ENCODE data around the gene AFDN. TPM values are rescaled to one million over a fixed set of nuclear protein-coding genes. Genes with fewer than 3 reads are reported as not detected.

AFDN gene
- total RNA-seq, 4 donors from 2014 or later: 134 to 179 (median 144) TPM

DNA sequence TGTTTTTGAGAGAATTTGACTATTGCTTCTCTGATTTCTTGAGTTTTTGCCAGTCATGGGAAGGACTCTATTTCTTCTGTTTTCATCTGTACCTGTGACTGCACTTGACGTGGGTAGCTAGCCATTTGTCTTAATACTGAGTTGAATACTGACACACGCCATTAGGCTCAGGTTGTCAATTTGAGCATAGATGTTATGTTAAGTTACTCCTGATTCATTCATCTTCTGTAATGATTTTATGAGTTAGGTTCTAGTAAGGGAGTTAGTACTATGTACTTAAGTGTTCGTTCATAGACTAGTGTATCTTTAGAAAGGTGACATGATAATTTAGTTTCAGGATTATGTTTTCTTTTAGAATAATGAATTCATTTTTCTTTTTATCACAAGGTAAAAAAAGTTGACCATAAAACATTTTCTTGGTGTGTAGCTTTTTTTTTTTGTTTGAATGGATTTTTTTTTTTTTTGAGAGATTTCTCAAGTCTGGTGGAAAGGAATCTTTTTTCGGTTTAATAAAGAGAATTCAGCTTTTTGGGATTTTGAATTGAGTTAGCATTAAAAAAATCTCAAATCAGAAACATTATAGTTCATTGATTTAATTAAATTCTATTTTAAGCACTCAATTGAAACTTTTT, 1.7 kb downstream of the AFDN start:
- DNase-seq (ENCODE audit: low spot score in 2 of 2): no peak

GRCh38 chr6:167829513-167829912, 2.8 kb downstream of the AFDN start:
- Histone ChIP-seq H3K36me3 (no peaks in the 10 kb centered on the region), H3K4me1 (peaks cover 0 to 57% (median 7%) of the 10 kb centered on the region in 4 donors)

More for the DNA sequence above, 1.7 kb downstream of the AFDN start:
- H3K27me3 ChIP-seq: peaks cover 0 to 7% of the 10 kb centered on the region in 2 donors
- H3K27ac ChIP-seq: peak overlapping the region in 1 of 4 donors; percentile 87
- 64 to 66% methylated on average over 4 of the region's 4 CpGs for WGBS, 2 donors
- peaks cover 0 to 50% (median 7%) of the 10 kb centered on the region in 4 donors for H3K4me1 ChIP-seq
- H3K36me3 ChIP-seq: no peaks in the 10 kb centered on the region
- H3K9me3 ChIP-seq: no peaks in the 10 kb centered on the region
- H3K4me3 ChIP-seq: peak overlapping the region; percentile 50 to 75 (median 64)
- TF ChIP-seq POLR2A (IDR thresholded peaks at IDR 0.05): no peak
- TF ChIP-seq EP300 (IDR thresholded peaks at IDR 0.05): no peak
- TF ChIP-seq, protein P1, sequence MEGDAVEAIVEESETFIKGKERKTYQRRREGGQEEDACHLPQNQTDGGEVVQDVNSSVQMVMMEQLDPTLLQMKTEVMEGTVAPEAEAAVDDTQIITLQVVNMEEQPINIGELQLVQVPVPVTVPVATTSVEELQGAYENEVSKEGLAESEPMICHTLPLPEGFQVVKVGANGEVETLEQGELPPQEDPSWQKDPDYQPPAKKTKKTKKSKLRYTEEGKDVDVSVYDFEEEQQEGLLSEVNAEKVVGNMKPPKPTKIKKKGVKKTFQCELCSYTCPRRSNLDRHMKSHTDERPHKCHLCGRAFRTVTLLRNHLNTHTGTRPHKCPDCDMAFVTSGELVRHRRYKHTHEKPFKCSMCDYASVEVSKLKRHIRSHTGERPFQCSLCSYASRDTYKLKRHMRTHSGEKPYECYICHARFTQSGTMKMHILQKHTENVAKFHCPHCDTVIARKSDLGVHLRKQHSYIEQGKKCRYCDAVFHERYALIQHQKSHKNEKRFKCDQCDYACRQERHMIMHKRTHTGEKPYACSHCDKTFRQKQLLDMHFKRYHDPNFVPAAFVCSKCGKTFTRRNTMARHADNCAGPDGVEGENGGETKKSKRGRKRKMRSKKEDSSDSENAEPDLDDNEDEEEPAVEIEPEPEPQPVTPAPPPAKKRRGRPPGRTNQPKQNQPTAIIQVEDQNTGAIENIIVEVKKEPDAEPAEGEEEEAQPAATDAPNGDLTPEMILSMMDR (IDR thresholded peaks at IDR 0.05): no peak

GRCh38 chr6:167831281-167831828, 4.6 kb downstream of the AFDN start:
- TF ChIP-seq POLR2A (IDR thresholded peaks at IDR 0.05) (no peak), EP300 (IDR thresholded peaks at IDR 0.05) (no peak)
- TF ChIP-seq, protein P1 (IDR thresholded peaks at IDR 0.05): no peak
- Histone ChIP-seq H3K4me1 (peaks cover 0 to 39% (median 7%) of the 10 kb centered on the region in 4 donors), H3K27me3 (peaks cover 0 to under 1% of the 10 kb centered on the region in 2 donors), H3K4me3 (no peak overlapping the region), H3K9me3 (no peaks in the 10 kb centered on the region), H3K27ac (peak overlapping the region in 2 of 4 donors; percentile 11 to 24), H3K36me3 (no peaks in the 10 kb centered on the region)
- DNase-seq (ENCODE audit: low spot score in 2 of 2): no peak
- WGBS, 2 donors: 43 to 62% methylated on average over 3 of the region's 3 CpGs

More at GRCh38 chr6:167829513-167829912, 2.8 kb downstream of the AFDN start:
- Histone ChIP-seq H3K9me3 (no peaks in the 10 kb centered on the region), H3K27ac (no peak overlapping the region), H3K27me3 (peaks cover 0 to 7% of the 10 kb centered on the region in 2 donors), H3K4me3 (no peak overlapping the region)
- no peak for DNase-seq (ENCODE audit: low spot score in 2 of 2)
- TF ChIP-seq, protein P1 (IDR thresholded peaks at IDR 0.05): no peak
- no peak for TF ChIP-seq EP300 (IDR thresholded peaks at IDR 0.05)
- no peak for TF ChIP-seq POLR2A (IDR thresholded peaks at IDR 0.05)

- H3K4me3 ChIP-seq: no peak overlapping the region
- WGBS, 2 donors: 42 to 48% methylated on average over 4 of the region's 4 CpGs
- H3K36me3 ChIP-seq: no peaks in the 10 kb centered on the region
- H3K27ac ChIP-seq: peak overlapping the region in 1 of 4 donors; percentile 38
- TF ChIP-seq, protein P1 (IDR thresholded peaks at IDR 0.05): no peak
- TF ChIP-seq EP300 (IDR thresholded peaks at IDR 0.05) (no peak), POLR2A (IDR thresholded peaks at IDR 0.05) (no peak)
- H3K4me1 ChIP-seq: peaks cover 0 to 38% (median 7%) of the 10 kb centered on the region in 4 donors
- no peak for DNase-seq (ENCODE audit: low spot score in 2 of 2)
- no peaks in the 10 kb centered on the region for H3K9me3 ChIP-seq
- no peaks in the 10 kb centered on the region for H3K27me3 ChIP-seq
These were observed 6.0 kb downstream of the AFDN start for GRCh38 chr6:167832497-167833395.
